Gastroesophageal sphincter (tissue), 3 donors: ENCODE measurements around the gene ZFYVE26.

ENCODE experiments used
- POLR2A ChIP-seq, 2 donors: fragments of 450-650 bp; IDR thresholded peaks; one replicate each; pipeline ENCODE4 v1.6.1; 2017; ENCODE audit warnings: antibody characterized with exemption in 2 of 2, mild to moderate bottlenecking in 2 of 2, moderate library complexity in 1 of 2
- POLR2AphosphoS5 ChIP-seq: sonication (generic); formaldehyde crosslinking; IDR thresholded peaks from one replicate; pipeline ENCODE4 v1.6.1; 2017; ENCODE audit warnings: antibody characterized with exemption
- TF ChIP-seq, protein P1 (sequence below), 4 experiments: fragments of 200-600 bp in 2 of 4; fragments of 450-650 bp in 2 of 4; sonication (generic) in 1 of 4; IDR thresholded peaks; one replicate each; pipeline ENCODE4 v1.5.1; 2017 to 2019; ENCODE audit warnings: antibody characterized with exemption in 4 of 4, mild to moderate bottlenecking in 2 of 4, moderate library complexity in 2 of 4

- TF ChIP-seq, protein P1, sequence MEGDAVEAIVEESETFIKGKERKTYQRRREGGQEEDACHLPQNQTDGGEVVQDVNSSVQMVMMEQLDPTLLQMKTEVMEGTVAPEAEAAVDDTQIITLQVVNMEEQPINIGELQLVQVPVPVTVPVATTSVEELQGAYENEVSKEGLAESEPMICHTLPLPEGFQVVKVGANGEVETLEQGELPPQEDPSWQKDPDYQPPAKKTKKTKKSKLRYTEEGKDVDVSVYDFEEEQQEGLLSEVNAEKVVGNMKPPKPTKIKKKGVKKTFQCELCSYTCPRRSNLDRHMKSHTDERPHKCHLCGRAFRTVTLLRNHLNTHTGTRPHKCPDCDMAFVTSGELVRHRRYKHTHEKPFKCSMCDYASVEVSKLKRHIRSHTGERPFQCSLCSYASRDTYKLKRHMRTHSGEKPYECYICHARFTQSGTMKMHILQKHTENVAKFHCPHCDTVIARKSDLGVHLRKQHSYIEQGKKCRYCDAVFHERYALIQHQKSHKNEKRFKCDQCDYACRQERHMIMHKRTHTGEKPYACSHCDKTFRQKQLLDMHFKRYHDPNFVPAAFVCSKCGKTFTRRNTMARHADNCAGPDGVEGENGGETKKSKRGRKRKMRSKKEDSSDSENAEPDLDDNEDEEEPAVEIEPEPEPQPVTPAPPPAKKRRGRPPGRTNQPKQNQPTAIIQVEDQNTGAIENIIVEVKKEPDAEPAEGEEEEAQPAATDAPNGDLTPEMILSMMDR (IDR thresholded peaks at IDR 0.05), result no peak
- TF ChIP-seq POLR2AphosphoS5, result no peak
- no peak for TF ChIP-seq POLR2A (IDR thresholded peaks at IDR 0.05)
These were observed 106.2 kb downstream of the ZFYVE26 start for GRCh38 chr14:67710209-67710608.
